Measurements from ENCODE around the gene BCL2L12.
"Not testable (repeated sequence)": the region's sequence is repeated elsewhere in the genome, so short reads cannot be mapped to it uniquely, and the experiment has no call there.

The BCL2L12 gene

GRCh38 chr19:49665351-49666119, at the start of gene BCL2L12, which contains the start of gene IRF3:
Gene BCL2L12, plus strand, starts transcription at chr19:49665933. Its CDS starts 760 bp downstream, at chr19:49666693.
Gene IRF3, minus strand, starts transcription at chr19:49665857. Its CDS starts 1,019 bp downstream, at chr19:49664838.
- peak; percentile 99 for DNase-seq

GRCh38 chr19:49616532-49616931, 49.2 kb upstream of the BCL2L12 start:
- DNase-seq: no peak

GRCh38 chr19:49616945-49617344, 48.8 kb upstream of the BCL2L12 start:
- DNase-seq: no peak

- DNase-seq: not testable (repeated sequence)
These were observed 47.9 kb upstream of the BCL2L12 start for GRCh38 chr19:49617860-49618259.

- no peak for DNase-seq
These were observed 40.5 kb upstream of the BCL2L12 start for GRCh38 chr19:49624967-49625910.

- no peak for DNase-seq
These were observed 39.5 kb upstream of the BCL2L12 start for GRCh38 chr19:49626226-49626625.

GRCh38 chr19:49629659-49630058, 36.1 kb upstream of the BCL2L12 start:
- no peak for DNase-seq

GRCh38 chr19:49631014-49631588, 34.6 kb upstream of the BCL2L12 start:
- no peak for DNase-seq

GRCh38 chr19:49631610-49632192, 34.0 kb upstream of the BCL2L12 start:
- DNase-seq: no peak

GRCh38 chr19:49632576-49632975, 33.2 kb upstream of the BCL2L12 start:
- DNase-seq: no peak

- DNase-seq: not testable (repeated sequence)
These were observed 32.5 kb upstream of the BCL2L12 start for GRCh38 chr19:49633273-49633672.

GRCh38 chr19:49635530-49636232, 30.1 kb upstream of the BCL2L12 start:
- DNase-seq: no peak

GRCh38 chr19:49636233-49636932, 29.4 kb upstream of the BCL2L12 start:
- no peak for DNase-seq

GRCh38 chr19:49637821-49638738, 27.7 kb upstream of the BCL2L12 start:
- no peak for DNase-seq

GRCh38 chr19:49639401-49640112, 26.2 kb upstream of the BCL2L12 start:
- no peak for DNase-seq

- DNase-seq: peak; percentile 100
These were observed 25.4 kb upstream of the BCL2L12 start, which contains the start of gene RRAS for GRCh38 chr19:49640113-49640898. Gene RRAS, minus strand, starts transcription at chr19:49640143. Its CDS starts 45 bp downstream, at chr19:49640098.

- DNase-seq: peak; percentile 97 to 98
These were observed 23.8 kb upstream of the BCL2L12 start, which contains the start of gene SCAF1 for GRCh38 chr19:49641688-49642491. Gene SCAF1, plus strand, starts transcription at chr19:49642209. Its CDS starts 2,818 bp downstream, at chr19:49645027.
